Glutamatergic neuron (in vitro differentiated cells): ENCODE measurements around the gene SYN1. TPM values are rescaled to one million over a fixed set of nuclear protein-coding genes. Genes with fewer than 3 reads are reported as not detected.

Source experiments
- DNase-seq: peaks from one replicate; pipeline ENCODE4 v3.0.0; 2022
- H3K27ac Mint-ChIP-seq: one replicate; pipeline ENCODE4 v1.8.0; 2020; ENCODE audit warnings: mild to moderate bottlenecking, mixed read lengths, inconsistent platforms; ENCODE audit not compliant: unreplicated experiment
- H3K27me3 Mint-ChIP-seq: one replicate; pipeline ENCODE4 v1.8.0; 2020; ENCODE audit warnings: mild to moderate bottlenecking, moderate library complexity, mixed read lengths, inconsistent platforms; ENCODE audit not compliant: unreplicated experiment
- H3K36me3 Mint-ChIP-seq: one replicate; pipeline ENCODE4 v1.8.0; 2020; ENCODE audit warnings: mild to moderate bottlenecking, mixed read lengths, inconsistent platforms; ENCODE audit not compliant: unreplicated experiment
- H3K4me1 Mint-ChIP-seq: one replicate; pipeline ENCODE4 v1.8.0; 2020; ENCODE audit warnings: mild to moderate bottlenecking, low read depth, mixed read lengths, inconsistent platforms; ENCODE audit not compliant: unreplicated experiment
- H3K4me3 Mint-ChIP-seq: one replicate; pipeline ENCODE4 v1.8.0; 2020; ENCODE audit warnings: mild to moderate bottlenecking, mixed read lengths, inconsistent platforms; ENCODE audit not compliant: unreplicated experiment
- H3K9me3 Mint-ChIP-seq: one replicate; pipeline ENCODE4 v1.8.0; 2020; ENCODE audit warnings: mild to moderate bottlenecking, moderate library complexity, mixed read lengths, inconsistent platforms; ENCODE audit not compliant: unreplicated experiment
- total RNA-seq: library from RNA; stranded (reverse); fragmentation: NEBNext Ultra II Directional; extraction: Animal tissue kit (Norgen Biotek cat#: 25700); gene quantifications from one replicate; pipeline ENCODE4 v1.2.1, GENCODE V29; 2021; ENCODE audit not compliant: unreplicated experiment
- TF ChIP-seq, protein P1 (sequence below): fragments of 200-600 bp; sonication (generic); IDR thresholded peaks from one replicate; pipeline ENCODE4 v1.5.0; 2021; ENCODE audit not compliant: partially characterized antibody, unreplicated experiment

The SYN1 gene
- total RNA-seq, 1 donor from 2014 or later: 34.2 TPM

DNA sequence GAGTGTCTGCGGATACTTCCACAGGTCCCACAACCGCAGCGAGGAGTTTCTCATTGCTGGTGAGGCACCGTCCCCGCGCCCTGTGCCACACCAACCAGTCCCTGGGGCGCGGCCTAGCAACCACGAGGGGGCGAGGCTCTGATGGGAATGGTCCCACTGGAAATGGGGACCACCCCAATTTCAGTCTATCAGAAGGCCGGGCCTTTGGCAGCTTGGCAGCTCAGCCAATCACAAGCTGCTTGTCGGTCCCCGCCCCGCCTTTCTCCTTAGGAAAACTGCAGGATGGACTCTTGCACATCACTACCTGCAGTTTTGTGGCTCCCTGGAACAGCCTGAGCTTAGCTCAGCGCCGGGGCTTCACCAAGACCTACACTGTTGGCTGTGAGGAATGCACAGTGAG lies 34.4 kb downstream of the SYN1 start:
- Mint-ChIP-seq H3K27me3 (peaks cover 2% of the 10 kb centered on the region), H3K4me3 (no peak overlapping the region), H3K4me1 (peaks cover 2% of the 10 kb centered on the region), H3K27ac (no peak overlapping the region), H3K9me3 (peaks cover 3% of the 10 kb centered on the region), H3K36me3 (no peaks in the 10 kb centered on the region)
- TF ChIP-seq, protein P1, sequence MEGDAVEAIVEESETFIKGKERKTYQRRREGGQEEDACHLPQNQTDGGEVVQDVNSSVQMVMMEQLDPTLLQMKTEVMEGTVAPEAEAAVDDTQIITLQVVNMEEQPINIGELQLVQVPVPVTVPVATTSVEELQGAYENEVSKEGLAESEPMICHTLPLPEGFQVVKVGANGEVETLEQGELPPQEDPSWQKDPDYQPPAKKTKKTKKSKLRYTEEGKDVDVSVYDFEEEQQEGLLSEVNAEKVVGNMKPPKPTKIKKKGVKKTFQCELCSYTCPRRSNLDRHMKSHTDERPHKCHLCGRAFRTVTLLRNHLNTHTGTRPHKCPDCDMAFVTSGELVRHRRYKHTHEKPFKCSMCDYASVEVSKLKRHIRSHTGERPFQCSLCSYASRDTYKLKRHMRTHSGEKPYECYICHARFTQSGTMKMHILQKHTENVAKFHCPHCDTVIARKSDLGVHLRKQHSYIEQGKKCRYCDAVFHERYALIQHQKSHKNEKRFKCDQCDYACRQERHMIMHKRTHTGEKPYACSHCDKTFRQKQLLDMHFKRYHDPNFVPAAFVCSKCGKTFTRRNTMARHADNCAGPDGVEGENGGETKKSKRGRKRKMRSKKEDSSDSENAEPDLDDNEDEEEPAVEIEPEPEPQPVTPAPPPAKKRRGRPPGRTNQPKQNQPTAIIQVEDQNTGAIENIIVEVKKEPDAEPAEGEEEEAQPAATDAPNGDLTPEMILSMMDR: no peak
- DNase-seq: no peak

DNA sequence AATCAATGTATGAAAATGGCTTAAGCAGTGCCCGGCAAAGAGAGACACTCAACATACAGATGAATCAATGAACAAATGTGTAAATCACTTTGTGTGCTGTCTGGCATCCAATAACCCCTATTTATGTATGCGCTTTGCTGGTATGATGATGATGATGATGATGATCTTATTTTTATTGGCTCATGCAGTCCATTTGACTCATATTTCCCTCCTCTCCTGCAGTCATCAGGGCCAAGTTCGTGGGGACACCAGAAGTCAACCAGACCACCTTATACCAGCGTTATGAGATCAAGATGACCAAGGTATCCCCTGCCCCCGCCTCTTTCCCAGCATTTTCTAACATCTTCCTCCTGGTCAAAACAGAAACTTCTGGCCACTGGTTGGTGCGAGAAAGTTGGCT lies 34.9 kb downstream of the SYN1 start:
- no peak for DNase-seq
- TF ChIP-seq, protein P1: no peak
- Mint-ChIP-seq H3K9me3 (peaks cover 3% of the 10 kb centered on the region), H3K36me3 (no peaks in the 10 kb centered on the region), H3K27ac (no peak overlapping the region), H3K4me3 (no peak overlapping the region), H3K27me3 (peaks cover 2% of the 10 kb centered on the region), H3K4me1 (peaks cover 2% of the 10 kb centered on the region)

DNA sequence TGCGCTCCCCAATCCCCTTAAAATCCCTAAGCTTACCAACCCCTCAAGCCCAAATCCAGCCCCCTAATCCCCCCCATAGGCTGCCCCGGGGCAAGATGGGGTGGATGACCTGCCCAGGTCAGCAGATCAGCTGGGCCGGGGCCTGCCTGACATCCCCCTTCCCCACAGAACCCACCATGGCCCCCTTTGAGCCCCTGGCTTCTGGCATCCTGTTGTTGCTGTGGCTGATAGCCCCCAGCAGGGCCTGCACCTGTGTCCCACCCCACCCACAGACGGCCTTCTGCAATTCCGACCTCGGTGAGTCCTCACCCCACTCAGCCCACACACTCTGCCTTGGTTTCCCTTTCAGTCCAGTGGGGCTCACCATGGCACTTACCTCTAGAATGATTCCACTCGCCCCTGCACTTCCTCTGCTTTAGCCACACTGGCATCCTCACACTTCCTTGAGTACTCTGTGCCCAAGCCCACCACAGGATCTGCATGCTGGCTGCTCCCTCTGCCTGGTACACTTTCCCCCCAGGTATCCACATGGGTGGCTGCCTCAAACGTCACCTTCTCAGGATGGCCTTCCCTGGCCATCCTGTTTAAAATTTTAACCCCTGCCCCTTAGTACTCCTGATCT lies 36.3 kb downstream of the SYN1 start:
- peaks cover 2% of the 10 kb centered on the region for H3K27me3 Mint-ChIP-seq
- H3K4me1 Mint-ChIP-seq: peaks cover 2% of the 10 kb centered on the region
- peaks cover 3% of the 10 kb centered on the region for H3K9me3 Mint-ChIP-seq
- H3K4me3 Mint-ChIP-seq: no peak overlapping the region
- no peaks in the 10 kb centered on the region for H3K36me3 Mint-ChIP-seq
- no peak overlapping the region for H3K27ac Mint-ChIP-seq
- TF ChIP-seq, protein P1: no peak
- DNase-seq: no peak

DNA sequence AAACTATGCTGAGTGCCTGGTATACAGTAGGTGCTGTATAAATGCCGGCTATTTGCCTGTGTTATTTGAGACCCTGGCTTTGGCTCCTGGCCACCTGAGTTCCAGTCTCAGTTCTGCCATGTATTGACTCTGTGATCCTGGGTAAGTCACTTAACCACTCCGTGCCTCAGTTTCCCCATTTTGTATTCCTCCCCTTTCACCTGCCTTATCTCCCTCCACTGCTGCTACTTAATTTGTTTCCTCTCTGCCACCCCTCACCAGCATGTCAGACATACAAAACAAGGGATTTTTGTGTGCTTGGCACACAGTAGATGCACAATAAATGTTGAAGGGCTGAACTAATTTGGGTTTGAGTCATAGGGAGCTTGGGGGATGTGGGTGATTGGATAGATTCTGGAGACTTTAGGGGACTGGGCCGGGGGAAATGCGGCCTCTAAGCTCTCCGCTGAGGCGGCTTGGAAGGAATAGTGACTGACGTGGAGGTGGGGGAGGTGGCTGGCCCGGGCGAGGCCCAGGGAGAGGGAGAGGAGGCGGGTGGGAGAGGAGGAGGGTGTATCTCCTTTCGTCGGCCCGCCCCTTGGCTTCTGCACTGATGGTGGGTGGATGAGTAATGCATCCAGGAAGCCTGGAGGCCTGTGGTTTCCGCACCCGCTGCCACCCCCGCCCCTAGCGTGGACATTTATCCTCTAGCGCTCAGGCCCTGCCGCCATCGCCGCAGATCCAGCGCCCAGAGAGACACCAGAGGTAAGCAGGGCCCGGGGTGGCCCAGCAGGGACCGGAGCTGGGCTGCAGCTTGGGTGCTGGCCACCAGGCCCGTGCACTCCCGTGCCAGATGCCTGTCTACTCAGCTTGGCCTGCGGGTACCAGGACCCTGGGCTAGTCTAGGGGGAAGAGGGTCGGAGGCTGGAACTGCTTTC lies 37.7 kb downstream of the SYN1 start, which contains the start of gene TIMP1:
Gene TIMP1, plus strand, starts transcription at position 706 of the 917 bp plus-strand sequence. CDS start 980 bp downstream, outside the sequence.
- peak within 1 kb of the TSS; percentile 64 for H3K27ac Mint-ChIP-seq
- no peaks in the 10 kb centered on the region for H3K36me3 Mint-ChIP-seq
- H3K4me1 Mint-ChIP-seq: peaks cover 7% of the 10 kb centered on the region
- peaks cover 3% of the 10 kb centered on the region for H3K27me3 Mint-ChIP-seq
- DNase-seq: peak; percentile 77
- peaks cover 3% of the 10 kb centered on the region for H3K9me3 Mint-ChIP-seq
- H3K4me3 Mint-ChIP-seq: peak within 1 kb of the TSS; percentile 38
- TF ChIP-seq, protein P1: no peak
